GM10248 (cell line): ENCODE results near the gene AASDH.
A peak's percentile ranks its signal among the peaks of the same experiment; 100 is the strongest.

Experiments
- CTCF ChIA-PET: fragments of 300-600 bp; sonication (Branson Sonifier 250); formaldehyde crosslinking; extraction: SDS; loops from one replicate; lab custom pipeline; 2021; ENCODE audit warnings: antibody characterized with exemption; lab: Yijun Ruan, JAX
- POLR2A ChIA-PET: fragments of 350-650 bp; sonication (Branson Sonifier 250); formaldehyde crosslinking; extraction: SDS; loops from one replicate; lab custom pipeline; 2020; ENCODE audit warnings: antibody characterized with exemption; lab: Yijun Ruan, JAX
- DNase-seq: peaks from one replicate; pipeline ENCODE4 v3.0.0; 2012; ENCODE audit errors: extremely low spot score
- CTCF ChIP-seq: IDR thresholded peaks from 2 replicates; pipeline ENCODE4 v1.5.1; 2012; ENCODE audit warnings: mild to moderate bottlenecking, low read depth; ENCODE audit errors: extremely low read depth, missing control alignments, control extremely low read depth

AASDH gene

GRCh38 chr4:56387023-56388001 is at the start of gene AASDH:
AASDH (minus strand) TSS chr4:56387491; CDS start chr4:56384299, 3,192 bp downstream.
- ChIA-PET CTCF (interaction anchor here (0.9 to 3.1 kb wide), 9 partner anchors 10 to 439 kb away, joined by 3 to 14 read pairs (median 5); partner anchors contain the start of genes CEP135 and PPAT), POLR2A (interaction anchor here (0.6 to 1.7 kb wide), 7 partner anchors 14 to 592 kb away, joined by 3 to 22 read pairs (median 3); partner anchors contain the start of genes PAICS, POLR2B and PPAT)
- peak; percentile 91 for DNase-seq
- no peak for TF ChIP-seq CTCF

- DNase-seq = peak; percentile 97
- ChIA-PET CTCF (interaction anchor here (0.8 to 5.7 kb wide), 17 partner anchors 9 to 542 kb away, joined by 3 to 64 read pairs (median 3); partner anchors contain the start of genes AASDH and NOA1), POLR2A (interaction anchor here (0.6 to 3.8 kb wide), 12 partner anchors 11 to 892 kb away, joined by 3 to 22 read pairs (median 4); partner anchors contain the start of genes AASDH, CEP135 and NOA1)
- TF ChIP-seq CTCF = peak; percentile 9
Observed at GRCh38 chr4:56435140-56435926, 48.0 kb upstream of the AASDH start, which contains the start of gene PPAT. PPAT (minus strand) TSS chr4:56435615; CDS start chr4:56435477, 138 bp downstream.

- no peak for TF ChIP-seq CTCF
- DNase-seq = peak; percentile 55
- ChIA-PET CTCF (interaction anchor here (0.9 to 5.7 kb wide), 6 partner anchors 10 to 110 kb away, joined by 3 to 64 read pairs (median 6); no protein-coding TSS in a partner anchor), POLR2A (interaction anchor here (0.6 to 3.8 kb wide), 3 partner anchors 24 to 47 kb away, joined by 3 to 19 read pairs (median 3); no protein-coding TSS in a partner anchor)
Observed at GRCh38 chr4:56434599-56435139, 47.4 kb upstream of the AASDH start.

- TF ChIP-seq CTCF = no peak
- ChIA-PET POLR2A (no interaction called here), CTCF (interaction anchor here (1.3 to 5.7 kb wide), 2 partner anchors 9 to 29 kb away, joined by 3 to 64 read pairs; no protein-coding TSS in a partner anchor)
- no peak for DNase-seq
Observed at GRCh38 chr4:56433280-56433679, 46.0 kb upstream of the AASDH start.

- ChIA-PET CTCF (interaction anchor here (1.5 to 1.6 kb wide), 3 partner anchors 10 to 27 kb away, joined by 4 to 5 read pairs (median 4); no protein-coding TSS in a partner anchor), POLR2A (interaction anchor here (0.7 kb wide), 1 partner anchor 49 kb away, joined by 6 read pairs; no protein-coding TSS in a partner anchor)
- no peak for TF ChIP-seq CTCF
- no peak for DNase-seq
Observed at GRCh38 chr4:56430203-56430602, 42.9 kb upstream of the AASDH start.
